Fibroblast of skin of left biceps (primary cell): Measurements from ENCODE around the gene MGAT4A.
"Not testable (repeated sequence)": the region's sequence is repeated elsewhere in the genome, so short reads cannot be mapped to it uniquely, and the experiment has no call there.

ENCODE experiments used
- DNase-seq, 2 experiments: peaks; one replicate each; pipeline ENCODE4 v3.0.0-alpha.2; 2013; ENCODE audit warnings: low read depth in 2 of 2

Gene MGAT4A

DNA sequence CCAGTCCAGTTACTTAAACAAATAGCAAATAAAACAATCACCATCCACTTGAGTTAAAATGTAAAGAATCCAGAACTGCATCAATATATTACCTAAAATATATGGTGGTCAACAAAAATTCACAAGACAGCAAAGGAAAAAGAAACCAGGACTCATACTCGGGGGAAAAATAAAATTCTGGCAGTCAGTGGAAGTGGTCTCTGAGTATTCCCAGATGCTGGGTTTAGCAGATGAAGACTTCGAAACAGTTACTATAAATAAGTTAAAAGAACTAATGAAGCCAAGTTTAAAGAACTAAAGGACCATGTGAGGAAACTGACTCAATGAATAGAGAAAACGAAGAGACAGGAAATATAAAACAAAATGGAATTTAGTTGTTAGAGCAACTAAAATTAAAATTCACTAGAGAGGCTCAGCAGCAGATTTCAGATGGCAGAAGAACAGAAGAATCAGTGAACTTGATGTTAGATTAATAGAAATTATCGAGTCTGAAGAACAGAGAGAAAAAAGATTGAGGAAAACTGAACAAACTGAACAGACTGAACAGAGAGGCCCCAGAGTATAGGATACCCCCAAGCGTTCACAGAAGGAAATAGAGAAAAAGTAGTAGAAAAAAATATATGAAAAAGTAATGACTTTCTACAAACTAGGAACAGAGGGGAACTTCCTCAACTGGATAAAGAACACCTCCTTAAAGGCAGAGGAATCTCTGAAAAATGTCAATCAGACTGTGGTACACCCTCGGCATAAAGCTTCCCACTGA is 27.9 kb downstream of the MGAT4A start:
- DNase-seq: no peak

DNA sequence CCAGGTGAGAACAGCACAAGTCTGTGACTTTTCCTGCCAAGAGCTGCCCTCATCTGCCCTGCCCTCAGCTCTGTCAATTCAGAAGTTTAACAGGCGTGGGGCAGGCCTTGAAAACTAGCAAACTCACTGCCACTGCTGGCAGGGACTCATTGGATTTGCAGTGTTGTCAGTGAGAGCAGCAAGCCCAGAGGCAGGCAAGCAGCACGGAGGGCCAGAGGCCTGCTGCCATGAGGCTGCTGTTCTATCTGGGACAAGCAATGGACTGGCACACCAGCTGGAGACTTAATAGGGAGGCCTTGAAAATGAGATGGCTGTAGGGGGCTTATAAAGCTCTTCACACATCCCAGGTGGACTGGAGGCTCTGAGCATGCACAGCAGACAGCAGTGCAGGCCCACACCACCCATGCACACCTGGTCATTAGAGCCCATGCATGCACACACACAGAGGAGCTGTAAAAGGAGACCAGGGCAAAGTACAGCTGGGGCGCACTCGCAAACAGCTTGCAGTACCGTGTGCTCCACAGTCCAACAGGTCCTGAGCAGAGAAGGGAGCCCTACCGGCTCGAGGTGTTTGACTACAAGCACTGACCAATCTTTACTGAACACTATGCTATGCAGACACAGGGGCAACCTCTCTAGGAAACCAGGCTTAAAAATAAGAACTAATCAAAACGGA is 28.7 kb downstream of the MGAT4A start:
- DNase-seq: no peak

GRCh38 chr2:98701230-98701629 is 29.7 kb downstream of the MGAT4A start:
- no peak for DNase-seq

- DNase-seq: no peak
These were observed 32.0 kb downstream of the MGAT4A start for GRCh38 chr2:98698896-98699295.

DNA sequence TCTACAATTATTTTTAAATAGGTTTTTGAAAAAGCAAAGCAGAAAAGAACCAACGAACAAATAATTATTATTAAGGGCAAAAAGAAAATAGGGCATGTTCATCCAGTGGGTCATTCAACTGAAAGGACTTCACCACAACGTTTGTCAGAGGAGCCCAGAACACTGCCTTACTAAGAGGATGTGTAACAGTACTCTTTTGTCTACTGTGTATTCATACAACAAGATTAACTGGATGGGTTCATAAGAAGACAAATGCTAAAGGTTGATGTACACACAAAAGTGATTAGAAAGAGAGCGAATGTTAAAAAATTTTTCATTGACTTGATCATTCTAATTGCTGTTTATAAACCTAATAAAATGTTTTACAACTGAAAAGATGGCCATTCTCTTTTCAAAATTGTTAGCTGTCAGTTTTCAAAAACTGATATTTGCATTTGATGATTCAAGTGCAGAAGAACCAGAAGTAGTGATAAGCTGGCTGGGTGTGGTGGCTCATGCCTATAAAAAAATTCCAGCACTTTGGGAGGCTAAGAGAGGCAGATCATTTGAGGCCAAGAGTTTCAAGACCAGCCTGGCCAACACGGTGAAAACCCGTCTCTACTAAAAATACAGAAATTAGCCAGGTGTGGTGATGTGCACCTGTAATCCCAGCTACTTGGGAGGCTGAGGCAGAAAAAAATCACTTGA is 33.1 kb downstream of the MGAT4A start:
- DNase-seq: no peak

DNA sequence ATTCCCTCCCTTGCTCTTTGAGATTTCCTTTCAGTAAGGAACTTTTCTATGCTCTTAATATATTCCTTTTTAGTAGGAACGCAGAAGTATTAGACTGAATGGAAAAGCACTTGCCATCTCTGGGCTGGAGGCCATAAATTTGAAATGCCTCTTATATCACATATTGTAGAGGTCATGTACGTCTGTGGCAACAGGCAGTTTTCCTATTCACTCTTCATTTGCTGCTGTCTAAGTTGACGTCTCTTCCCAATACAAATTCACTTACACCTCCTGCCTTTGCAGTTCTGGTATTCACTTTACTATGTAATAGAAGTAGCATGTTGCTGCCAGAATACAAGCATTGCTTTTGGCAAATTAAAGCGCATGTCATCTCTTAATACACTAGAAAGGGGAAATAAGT is 34.7 kb downstream of the MGAT4A start:
- no peak for DNase-seq

DNA sequence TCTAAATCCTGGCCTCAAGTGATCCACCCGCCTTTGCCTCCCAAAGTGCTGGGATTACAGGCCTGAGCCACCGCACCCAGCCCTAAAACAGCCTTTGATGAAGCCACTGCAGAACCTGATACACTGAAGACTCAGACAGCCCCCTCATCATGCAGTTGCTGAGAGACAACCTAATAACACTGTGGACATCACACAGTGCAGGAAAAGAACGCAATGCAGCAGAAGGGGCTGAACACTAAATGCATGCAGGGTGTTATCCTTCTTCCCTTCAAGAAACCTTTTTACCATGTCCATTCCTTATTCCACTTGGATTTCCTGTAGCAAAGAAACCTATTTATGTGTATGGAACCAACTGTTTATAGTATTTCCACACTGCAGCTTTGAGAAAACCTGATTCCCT is 35.7 kb downstream of the MGAT4A start:
- no peak for DNase-seq

DNA sequence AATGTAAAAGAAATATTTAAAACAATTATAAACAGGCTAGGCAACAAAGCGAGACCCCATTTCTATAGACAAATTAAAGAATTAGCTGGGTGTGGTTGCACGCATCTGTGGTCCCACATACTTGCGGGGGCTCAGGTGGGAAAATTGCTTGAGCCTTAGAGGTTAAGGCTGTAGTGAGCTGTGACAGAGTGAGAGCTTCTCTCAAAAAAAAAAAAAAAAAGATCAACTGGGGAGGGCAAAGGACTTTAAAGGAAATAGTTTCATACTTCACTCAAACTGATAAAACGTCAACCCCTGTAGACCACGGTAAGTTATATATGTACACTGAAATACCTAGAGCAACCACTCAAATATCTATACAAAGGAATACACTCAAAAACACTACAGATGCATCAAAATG is 37.5 kb downstream of the MGAT4A start:
- no peak for DNase-seq

GRCh38 chr2:98692090-98693054 is 38.6 kb downstream of the MGAT4A start:
- DNase-seq: no peak

DNA sequence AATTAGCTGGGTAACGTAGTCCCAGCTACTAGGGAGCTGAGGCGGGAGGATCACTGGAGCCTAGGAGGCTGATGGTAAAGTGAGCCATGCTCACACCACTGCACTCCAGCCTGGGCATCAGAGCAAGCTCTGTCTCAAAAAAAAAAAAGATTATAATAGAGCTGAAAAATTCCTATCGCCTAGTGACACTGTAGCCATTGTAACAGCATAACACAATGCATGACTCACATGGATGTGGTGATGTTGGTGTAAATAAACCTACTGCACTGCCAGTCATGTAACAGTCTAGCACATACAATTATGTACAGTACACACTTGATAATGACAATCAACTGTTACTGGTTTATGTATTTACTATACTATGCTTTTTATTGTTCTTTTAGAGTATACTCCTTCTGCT is 39.6 kb downstream of the MGAT4A start:
- DNase-seq: no peak

GRCh38 chr2:98685930-98686887 is 44.7 kb downstream of the MGAT4A start:
- DNase-seq: no peak

DNA sequence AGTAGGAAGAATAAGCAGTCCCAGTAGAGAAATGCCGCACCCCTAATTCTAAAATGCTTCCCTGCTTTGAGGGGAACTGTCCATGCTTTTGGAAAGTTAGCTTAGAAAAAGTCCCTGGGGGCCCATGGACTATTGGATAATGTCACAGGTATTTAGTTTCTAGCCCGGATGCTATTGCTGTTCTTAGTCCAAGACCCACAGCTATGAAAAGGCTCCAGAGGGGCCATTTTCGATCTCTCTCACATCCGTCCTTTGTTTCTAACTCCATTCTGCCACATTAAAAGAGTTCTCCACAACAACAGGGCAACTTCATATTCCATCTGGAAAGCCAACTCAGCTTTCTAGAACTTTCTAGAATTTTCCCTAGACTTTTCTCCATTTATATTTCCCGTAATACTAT is 47.2 kb downstream of the MGAT4A start:
- no peak for DNase-seq

DNA sequence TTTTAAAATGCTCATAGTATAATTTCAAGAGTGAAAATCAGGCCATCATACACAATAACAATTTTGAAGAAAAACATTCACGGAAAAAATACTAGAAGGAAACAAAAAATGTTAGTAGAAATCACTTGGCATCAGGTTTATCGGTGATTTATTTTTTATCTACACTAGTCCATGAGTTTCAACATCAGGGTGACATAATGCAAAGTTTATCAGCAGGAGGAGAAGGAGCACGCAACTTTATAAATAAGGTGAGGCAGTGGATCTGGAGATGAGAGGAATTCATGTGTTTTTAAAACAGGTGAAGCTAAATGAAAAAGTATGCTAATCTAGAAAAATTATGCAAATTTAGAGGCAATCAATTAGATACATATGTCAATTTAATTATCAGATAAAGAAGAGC is 54.2 kb downstream of the MGAT4A start:
- DNase-seq: no peak

DNA sequence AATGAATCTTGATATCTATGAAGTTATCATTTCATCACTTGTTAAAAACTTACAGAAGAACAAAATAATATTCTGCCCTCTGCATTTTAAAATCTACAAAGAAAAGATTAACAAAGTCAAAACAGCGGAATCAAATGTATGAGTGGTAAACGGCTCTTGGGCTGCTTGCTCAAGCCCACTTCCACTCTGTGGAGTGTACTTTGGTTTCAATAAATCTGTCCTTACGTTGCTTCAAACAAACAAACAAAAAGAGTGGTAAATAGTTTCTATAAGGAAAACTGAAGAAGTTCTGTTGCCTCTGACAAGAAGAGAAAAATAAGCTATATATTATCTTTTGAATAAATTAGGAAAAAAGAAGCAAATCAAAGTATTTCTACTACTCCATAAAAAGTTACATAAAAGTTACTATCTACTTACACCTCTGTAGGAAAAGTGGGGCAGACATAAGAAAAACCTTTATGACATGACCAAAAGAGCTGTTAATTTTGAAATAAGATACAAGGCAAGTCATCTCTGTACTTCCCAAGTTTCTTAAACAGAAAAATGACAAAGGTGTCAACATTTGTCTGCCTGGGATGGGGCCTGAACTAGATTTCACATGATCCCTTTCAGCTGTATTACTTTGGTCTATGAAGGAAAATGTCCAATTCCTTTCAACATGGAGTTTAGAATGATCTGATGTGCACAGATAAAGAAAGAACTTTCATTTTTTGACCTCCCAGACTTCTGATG is 56.5 kb downstream of the MGAT4A start:
- no peak for DNase-seq

DNA sequence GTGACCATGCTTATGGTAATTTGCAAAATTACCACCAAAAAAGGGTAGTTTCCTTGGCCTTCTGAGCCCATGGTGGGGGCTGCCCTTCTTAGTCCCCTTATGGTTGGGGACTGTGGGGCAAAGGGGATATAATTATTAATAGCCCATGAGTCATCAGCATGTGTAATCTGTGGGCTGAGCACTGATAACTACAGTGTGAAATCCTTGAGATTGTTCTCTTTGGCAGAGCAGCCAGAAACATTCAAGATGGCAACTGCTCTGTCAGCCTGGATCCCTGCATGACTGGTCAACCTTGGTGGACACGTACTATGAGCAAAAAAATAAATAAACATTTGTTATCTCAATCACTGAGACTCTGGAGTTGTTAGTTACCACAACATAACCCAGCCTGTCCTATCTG is 61.3 kb downstream of the MGAT4A start:
- no peak for DNase-seq

- DNase-seq: no peak
These were observed 65.3 kb downstream of the MGAT4A start for GRCh38 chr2:98665677-98666076.

DNA sequence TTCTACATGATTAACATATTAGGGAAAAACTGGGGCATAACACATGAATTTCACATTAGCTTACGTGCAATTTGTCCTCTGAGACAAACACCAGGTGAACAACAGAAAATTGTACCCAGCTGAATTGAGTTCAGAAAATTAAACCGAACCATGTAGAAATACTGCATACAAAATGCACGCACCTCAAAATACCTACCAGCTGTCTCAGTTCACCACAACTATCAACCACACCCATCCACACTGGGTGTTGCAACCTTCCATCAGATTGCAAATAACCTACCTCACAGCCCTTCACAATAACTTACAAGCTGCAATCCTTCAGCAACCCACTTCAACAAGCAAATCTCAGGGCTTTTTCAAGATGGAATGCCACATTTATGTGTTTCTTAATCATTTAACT is 66.6 kb downstream of the MGAT4A start:
- DNase-seq: no peak

DNA sequence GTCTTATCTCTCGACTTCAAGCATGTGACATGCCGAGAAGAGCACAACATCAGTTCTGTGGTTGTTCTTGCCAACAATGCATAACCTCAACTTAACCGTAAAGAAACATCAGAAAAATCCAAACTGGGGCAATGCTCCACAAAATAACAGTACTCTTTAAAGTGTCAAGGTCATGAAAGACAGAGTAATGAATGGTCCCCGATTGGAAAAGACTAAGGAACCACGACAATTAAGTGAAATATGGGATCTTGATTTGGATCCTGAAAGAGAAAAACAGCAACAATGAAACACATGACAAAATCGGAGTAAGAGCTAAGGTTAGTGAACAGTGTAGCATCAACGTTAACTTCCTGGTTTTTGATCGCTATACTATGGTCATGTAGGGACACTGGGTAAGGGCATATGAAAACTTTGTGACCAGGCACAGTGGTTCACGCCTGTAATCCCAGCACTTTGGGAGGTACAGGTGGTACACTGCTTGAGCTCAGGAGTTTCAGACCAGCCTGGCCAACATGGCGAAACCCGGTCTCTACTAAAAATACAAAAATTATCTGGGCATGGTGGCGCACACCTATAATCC is 67.3 kb downstream of the MGAT4A start:
- DNase-seq: no peak

DNA sequence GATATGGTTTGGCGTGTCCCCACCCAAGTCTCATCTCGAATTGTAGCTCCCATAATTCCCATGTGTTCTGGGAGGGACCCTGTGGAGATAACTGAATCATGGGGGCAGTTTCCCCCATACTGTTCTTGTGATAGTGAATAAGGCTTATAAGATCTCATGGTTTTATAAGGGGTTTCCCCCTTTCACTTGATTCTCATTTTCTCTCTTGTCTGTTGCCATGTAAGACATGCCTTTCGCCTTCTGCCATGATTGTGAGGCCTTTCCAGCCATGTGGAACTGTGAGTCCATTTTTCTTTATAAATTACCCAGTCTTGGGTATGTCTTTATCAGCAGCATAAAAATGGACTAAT is 71.5 kb downstream of the MGAT4A start:
- not testable (repeated sequence) for DNase-seq
